K562 (cell line): Measurements from ENCODE around the gene LUZP1. TPM values are rescaled to one million over a fixed set of nuclear protein-coding genes. Genes with fewer than 3 reads are reported as not detected.

Experiments used
- ATF1 ChIP-seq, 2 experiments: fragments of 450-650 bp in 1 of 2; IDR thresholded peaks; 2 replicates each; pipeline ENCODE4 v1.6.1; 2016; ENCODE audit warnings: missing compliant biosample characterization in 1 of 2, missing genetic modification characterization in 1 of 2
- BACH1 ChIP-seq: fragments of 200-800 bp; sonication (Bioruptor generic); IDR thresholded peaks from 2 replicates; pipeline ENCODE4 v1.6.1; 2016; ENCODE audit warnings: missing genetic modification characterization, missing compliant biosample characterization
- CBX2 ChIP-seq: fragments of 200-600 bp; sonication (generic); IDR thresholded peaks from one replicate; pipeline ENCODE4 v1.6.1; 2012; ENCODE audit warnings: mild to moderate bottlenecking, low read length, inconsistent platforms; ENCODE audit not compliant: insufficient read depth, poor library complexity, severe bottlenecking
- CEBPG ChIP-seq, 3 experiments: fragments of 200-800 bp in 1 of 3; sonication (Bioruptor generic) in 1 of 3; sonication (generic) in 1 of 3; formaldehyde crosslinking in 1 of 3; IDR thresholded peaks in 2 of 3; conservative IDR thresholded peaks in 1 of 3; 2 replicates each; pipeline versions ENCODE4 v1.6.1 to v1.8.0; 2016 to 2022; ENCODE audit warnings: missing compliant biosample characterization in 2 of 3, missing genetic modification characterization in 2 of 3, mild to moderate bottlenecking in 1 of 3, missing genetic modification reagents in 1 of 3
- DEAF1 ChIP-seq: fragments of 450-650 bp; formaldehyde crosslinking; IDR thresholded peaks from 2 replicates; pipeline ENCODE4 v1.4.0; 2020; ENCODE audit warnings: mild to moderate bottlenecking, moderate library complexity
- E2F1 ChIP-seq: sonication (generic); formaldehyde crosslinking; IDR thresholded peaks from 2 replicates; pipeline ENCODE4 v1.8.1; 2023; ENCODE audit warnings: mild to moderate bottlenecking, missing genetic modification reagents, moderate library complexity
- HDAC1 ChIP-seq, 2 experiments: fragments of 450-650 bp; IDR thresholded peaks; 2 replicates each; pipeline ENCODE4 v1.6.1; 2016 to 2017; ENCODE audit warnings: inconsistent platforms in 1 of 2, mild to moderate bottlenecking in 1 of 2, moderate library complexity in 1 of 2
- HDAC8 ChIP-seq: fragments of 450-650 bp; IDR thresholded peaks from 2 replicates; pipeline ENCODE4 v1.6.1; 2016; ENCODE audit warnings: mild to moderate bottlenecking, missing genetic modification characterization, moderate library complexity, missing compliant biosample characterization
- MTA2 ChIP-seq: fragments of 450-650 bp; IDR thresholded peaks from 2 replicates; pipeline ENCODE4 v1.6.1; 2016; ENCODE audit warnings: low read depth
- NBN ChIP-seq: fragments of 450-650 bp; IDR thresholded peaks from 2 replicates; pipeline ENCODE4 v1.6.1; 2016; ENCODE audit warnings: low read depth, mild to moderate bottlenecking
- NELFE ChIP-seq: IDR thresholded peaks from 2 replicates; pipeline ENCODE4 v1.6.1; 2011; ENCODE audit warnings: mild to moderate bottlenecking; ENCODE audit not compliant: insufficient read depth, insufficient read length
- NR4A1 ChIP-seq, 2 experiments: fragments of 250-450 bp in 1 of 2; fragments of 450-650 bp in 1 of 2; sonication (Bioruptor Pico) in 1 of 2; IDR thresholded peaks; 2 replicates each; pipeline versions ENCODE4 v1.4.0 to v1.6.1; 2016 to 2020; ENCODE audit warnings: mild to moderate bottlenecking in 2 of 2, missing compliant biosample characterization in 1 of 2, missing genetic modification characterization in 1 of 2, moderate library complexity in 1 of 2
- POLR2AphosphoS5 ChIP-seq: IDR thresholded peaks from 2 replicates; pipeline ENCODE4 v1.6.1; 2011; ENCODE audit warnings: mild to moderate bottlenecking, low read depth, low read length, moderate library complexity; ENCODE audit not compliant: control insufficient read depth, insufficient read depth
- RAD21 ChIP-seq, 2 experiments: fragments of 250-450 bp in 1 of 2; fragments of 450-650 bp in 1 of 2; sonication (Bioruptor Pico) in 1 of 2; formaldehyde crosslinking in 1 of 2; IDR thresholded peaks in 1 of 2; conservative IDR thresholded peaks in 1 of 2; 2 replicates each; pipeline versions ENCODE4 v1.4.0 to v1.8.0; 2020 to 2022; ENCODE audit warnings: mild to moderate bottlenecking in 2 of 2, moderate library complexity in 1 of 2
- ZBTB26 ChIP-seq: fragments of 450-650 bp; formaldehyde crosslinking; IDR thresholded peaks from 2 replicates; pipeline ENCODE4 v1.4.0; 2022; ENCODE audit warnings: missing genetic modification characterization
- ZKSCAN8 ChIP-seq: fragments of 200-800 bp; sonication (Bioruptor generic); IDR thresholded peaks from 2 replicates; pipeline ENCODE4 v1.6.1; 2016; ENCODE audit warnings: missing genetic modification characterization, missing compliant biosample characterization
- ZNF277 ChIP-seq: fragments of 250-450 bp; sonication (Bioruptor Pico); IDR thresholded peaks from 2 replicates; pipeline ENCODE4 v1.8.0; 2022; ENCODE audit warnings: inconsistent platforms, mild to moderate bottlenecking, moderate library complexity, borderline replicate concordance
- ZNF282 ChIP-seq: sonication (generic); formaldehyde crosslinking; IDR thresholded peaks from 2 replicates; pipeline ENCODE4 v1.8.1; 2023; ENCODE audit warnings: missing genetic modification reagents
- ZNF347 ChIP-seq: fragments of 450-650 bp; formaldehyde crosslinking; IDR thresholded peaks from 2 replicates; pipeline ENCODE4 v1.4.0; 2020; ENCODE audit warnings: low read depth, mild to moderate bottlenecking, moderate library complexity
- ZNF785 ChIP-seq: fragments of 250-450 bp; sonication (Bioruptor Pico); IDR thresholded peaks from 2 replicates; pipeline ENCODE4 v1.4.0; 2020; ENCODE audit warnings: mild to moderate bottlenecking
- polyA plus RNA-seq, 8 experiments: library from polyadenylated mRNA; depleted of rRNA in 4 of 8; stranded (reverse) in 5 of 8; unstranded in 3 of 8; fragments of >200 nt; fragmentation: Nextera tagmentation in 2 of 8; fragmentation: Illumina TruSeq in 1 of 8; extraction: Ambion mirVana in 2 of 8; extraction: Trizol in 1 of 8; gene quantifications; 2 replicates each; pipeline versions ENCODE4 v1.2.1 to v1.2.3, GENCODE V29; 2011 to 2014; ENCODE audit warnings: inconsistent platforms in 1 of 8, missing spikeins in 1 of 8
- total RNA-seq, 7 experiments: library from RNA; depleted of rRNA in 6 of 7; stranded (reverse); fragments of >200 nt in 6 of 7; fragmentation: Illumina TruSeq in 2 of 7; extraction: Trizol in 2 of 7; gene quantifications; 2 replicates each; pipeline versions ENCODE4 v1.2.1 to v1.2.3, GENCODE V29; 2011 to 2021; ENCODE audit warnings: low replicate concordance in 1 of 7

Gene LUZP1
- total and polyA plus RNA-seq, 9 of the 15 experiments (the other 6 are each of a cell fraction or from before 2014, with no cell fraction given), result 6.5 to 19.1 (median 12.4) TPM

GRCh38 chr1:23169727-23170335, 1.2 kb upstream of the LUZP1 start (continued):
- TF ChIP-seq E2F1 (CRISPR knock-in tag) (no peak), RAD21 (CRISPR knock-in tag; conservative IDR thresholded peaks at IDR 0.05 in 1 of 2, IDR thresholded peaks at IDR 0.05 in 1 of 2) (no peak), HDAC8 (tag) (no peak), ZNF277 (CRISPR knock-in tag) (no peak), BACH1 (no peak), ZBTB26 (CRISPR knock-in tag) (peak; percentile 78; the same call in 1 of the 2 replicates), CBX2 (no peak), POLR2AphosphoS5 (0 out of 2 replicates have a peak, but pooled peaks have one; percentile 52), NELFE (no peak), ZNF282 (CRISPR knock-in tag) (no peak), ATF1 (CRISPR knock-in tag; IDR thresholded peaks at IDR 0.05) (no peak), ATF1 (tag; IDR thresholded peaks at IDR 0.05) (no peak; the same call in 1 of the 2 replicates), CEBPG (CRISPR knock-in tag; IDR thresholded peaks at IDR 0.05) (no peak), CEBPG (tag; conservative IDR thresholded peaks at IDR 0.05 in 1 of 2, IDR thresholded peaks at IDR 0.05 in 1 of 2) (no peak), DEAF1 (CRISPR knock-in tag) (no peak), NBN (peak; percentile 80; the same call in 1 of the 2 replicates), ZKSCAN8 (CRISPR knock-in tag) (no peak), HDAC1 (IDR thresholded peaks at IDR 0.05) (peak in 1 of 2 experiments; percentile 73; a peak in 2 of 4 replicates), ZNF785 (CRISPR knock-in tag) (no peak), NR4A1 (CRISPR knock-in tag; IDR thresholded peaks at IDR 0.05) (no peak), NR4A1 (tag; IDR thresholded peaks at IDR 0.05) (no peak), MTA2 (peak; percentile 34; the same call in 1 of the 2 replicates), ZNF347 (CRISPR knock-in tag) (no peak)
